ENCODE measurements around the gene EQTN.

EQTN gene

GRCh38 chr9:27311184-27311583 lies 14.2 kb upstream of the EQTN start:
- no peak overlapping the region for H3K23ac ChIP-seq (ENCODE audit: low read length in 2 of 2)
- H2AFZ ChIP-seq (ENCODE audit: low read depth, low read length) = no peak overlapping the region
- H3K36me3 ChIP-seq (ENCODE audit: control insufficient read depth in 1 of 2, insufficient read depth in 2 of 2, low read depth in 1 of 2, low read length in 2 of 2) = no peaks in the 10 kb centered on the region
- 97% methylated on average over 2 of the region's 2 CpGs for WGBS
- H3K9ac ChIP-seq (ENCODE audit: low read length) = no peak overlapping the region
- H3K9me3 ChIP-seq (ENCODE audit: control insufficient read depth, low read length) = no peaks in the 10 kb centered on the region
- H3K27me3 ChIP-seq (ENCODE audit: control insufficient read depth in 1 of 2, insufficient read depth in 1 of 2, low read length in 2 of 2) = no peaks in the 10 kb centered on the region
- no peak overlapping the region for H4K91ac ChIP-seq (ENCODE audit: low read length)
- no peaks in the 10 kb centered on the region for H3K4me1 ChIP-seq (ENCODE audit: control insufficient read depth, insufficient read depth, low read depth, low read length)
- H3K27ac ChIP-seq (ENCODE audit: low read length, poor library complexity, severe bottlenecking) = no peak overlapping the region
- no peak overlapping the region for H3K4me3 ChIP-seq (ENCODE audit: insufficient read depth in 1 of 2, low read depth in 1 of 2, low read length in 2 of 2)
- H3K14ac ChIP-seq (ENCODE audit: low read length in 2 of 2) = no peak overlapping the region
- H3K4me2 ChIP-seq (ENCODE audit: low read length, poor library complexity, severe bottlenecking) = no peak overlapping the region
- H2BK120ac ChIP-seq (ENCODE audit: low read depth, low read length) = no peak overlapping the region
- no peak overlapping the region for H3K4ac ChIP-seq (ENCODE audit: low read depth in 1 of 2, low read length in 2 of 2)
- H3K18ac ChIP-seq (ENCODE audit: low read depth in 1 of 2, low read length in 2 of 2) = no peak overlapping the region
- H2AK5ac ChIP-seq (ENCODE audit: low read length, severe bottlenecking) = no peak overlapping the region
- no peak overlapping the region for H2BK5ac ChIP-seq (ENCODE audit: low read depth, low read length, poor library complexity, severe bottlenecking)
- no peak for DNase-seq
- no peaks in the 10 kb centered on the region for H3K79me1 ChIP-seq (replicated peaks; ENCODE audit: low read length, poor library complexity, severe bottlenecking)
- H4K8ac ChIP-seq (ENCODE audit: low read length) = no peak overlapping the region
- H2BK12ac ChIP-seq (ENCODE audit: low read length in 2 of 2) = no peak overlapping the region
- no peak overlapping the region for H2BK15ac ChIP-seq (ENCODE audit: low read depth, poor library complexity, severe bottlenecking)

- Histone ChIP-seq H4K8ac (ENCODE audit: low read length) (no peak overlapping the region), H3K27ac (ENCODE audit: low read length, poor library complexity, severe bottlenecking) (no peak overlapping the region), H2AK5ac (ENCODE audit: low read length, severe bottlenecking) (no peak overlapping the region), H3K14ac (ENCODE audit: low read length in 2 of 2) (no peak overlapping the region), H3K4me3 (ENCODE audit: insufficient read depth in 1 of 2, low read depth in 1 of 2, low read length in 2 of 2) (no peak overlapping the region), H3K4me2 (ENCODE audit: low read length, poor library complexity, severe bottlenecking) (no peak overlapping the region), H2BK5ac (ENCODE audit: low read depth, low read length, poor library complexity, severe bottlenecking) (no peak overlapping the region), H4K91ac (ENCODE audit: low read length) (no peak overlapping the region), H3K23ac (ENCODE audit: low read length in 2 of 2) (no peak overlapping the region), H3K36me3 (ENCODE audit: control insufficient read depth in 1 of 2, insufficient read depth in 2 of 2, low read depth in 1 of 2, low read length in 2 of 2) (no peaks in the 10 kb centered on the region), H3K27me3 (ENCODE audit: control insufficient read depth in 1 of 2, insufficient read depth in 1 of 2, low read length in 2 of 2) (peaks cover 0 to under 1% of the 10 kb centered on the region in 2 experiments), H3K4me1 (ENCODE audit: control insufficient read depth, insufficient read depth, low read depth, low read length) (no peaks in the 10 kb centered on the region), H3K9me3 (ENCODE audit: control insufficient read depth, low read length) (peaks cover 3% of the 10 kb centered on the region), H3K4ac (ENCODE audit: low read depth in 1 of 2, low read length in 2 of 2) (no peak overlapping the region), H2AFZ (ENCODE audit: low read depth, low read length) (no peak overlapping the region), H3K18ac (ENCODE audit: low read depth in 1 of 2, low read length in 2 of 2) (no peak overlapping the region), H2BK120ac (ENCODE audit: low read depth, low read length) (no peak overlapping the region), H3K79me1 (replicated peaks; ENCODE audit: low read length, poor library complexity, severe bottlenecking) (no peaks in the 10 kb centered on the region), H2BK15ac (ENCODE audit: low read depth, poor library complexity, severe bottlenecking) (no peak overlapping the region), H2BK12ac (ENCODE audit: low read length in 2 of 2) (no peak overlapping the region), H3K9ac (ENCODE audit: low read length) (no peak overlapping the region)
- no peak for DNase-seq
- 79% methylated on average over 1 of the region's 2 CpGs for WGBS
Observed at GRCh38 chr9:27310582-27310981, 13.6 kb upstream of the EQTN start.

DNA sequence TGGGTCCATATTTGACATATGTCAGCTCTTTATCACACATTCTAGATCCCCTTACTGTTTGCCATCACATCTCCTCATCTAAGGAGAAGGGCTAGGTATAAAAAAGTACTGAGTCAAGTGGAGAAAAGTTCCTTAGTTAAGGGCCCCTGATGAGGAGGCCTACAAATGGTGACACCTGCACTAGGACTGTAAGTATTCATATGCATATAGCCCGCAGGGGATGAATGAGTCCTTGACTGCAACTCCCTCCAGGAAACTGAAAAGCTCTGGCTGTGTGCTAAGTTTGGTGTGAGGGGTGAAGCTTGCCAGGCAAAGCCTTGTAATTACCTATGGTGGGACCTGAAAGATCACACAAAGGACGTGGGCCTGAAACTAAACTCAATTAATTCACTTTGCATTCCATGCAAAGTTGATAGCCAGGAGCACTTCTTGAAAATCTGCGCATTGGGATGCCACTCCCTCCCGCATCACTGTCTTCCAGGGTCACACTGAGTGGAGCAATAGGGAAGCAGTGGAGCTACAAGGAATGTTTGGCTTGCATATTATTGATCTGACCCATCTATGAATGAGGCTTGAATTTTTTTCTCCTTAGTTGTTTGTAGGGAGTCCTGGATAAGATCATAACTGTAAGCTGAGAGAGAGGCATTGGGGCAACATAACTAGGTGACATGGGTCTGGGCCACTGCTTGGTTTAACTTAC lies 11.9 kb upstream of the EQTN start:
- Histone ChIP-seq H3K79me1 (replicated peaks; ENCODE audit: low read length, poor library complexity, severe bottlenecking) (no peaks in the 10 kb centered on the region), H3K14ac (ENCODE audit: low read length in 2 of 2) (no peak overlapping the region), H3K9ac (ENCODE audit: low read length) (no peak overlapping the region), H3K27me3 (ENCODE audit: control insufficient read depth in 1 of 2, insufficient read depth in 1 of 2, low read length in 2 of 2) (peaks cover 0 to 4% of the 10 kb centered on the region in 2 experiments), H2AFZ (ENCODE audit: low read depth, low read length) (no peak overlapping the region), H3K4me3 (ENCODE audit: insufficient read depth in 1 of 2, low read depth in 1 of 2, low read length in 2 of 2) (no peak overlapping the region), H3K36me3 (ENCODE audit: control insufficient read depth in 1 of 2, insufficient read depth in 2 of 2, low read depth in 1 of 2, low read length in 2 of 2) (no peaks in the 10 kb centered on the region), H3K4me2 (ENCODE audit: low read length, poor library complexity, severe bottlenecking) (no peak overlapping the region), H2BK12ac (ENCODE audit: low read length in 2 of 2) (no peak overlapping the region), H4K91ac (ENCODE audit: low read length) (no peak overlapping the region), H2AK5ac (ENCODE audit: low read length, severe bottlenecking) (no peak overlapping the region), H3K27ac (ENCODE audit: low read length, poor library complexity, severe bottlenecking) (no peak overlapping the region), H3K4me1 (ENCODE audit: control insufficient read depth, insufficient read depth, low read depth, low read length) (no peaks in the 10 kb centered on the region), H3K4ac (ENCODE audit: low read depth in 1 of 2, low read length in 2 of 2) (no peak overlapping the region), H4K8ac (ENCODE audit: low read length) (no peak overlapping the region), H3K18ac (ENCODE audit: low read depth in 1 of 2, low read length in 2 of 2) (no peak overlapping the region), H3K9me3 (ENCODE audit: control insufficient read depth, low read length) (peaks cover 3% of the 10 kb centered on the region), H2BK120ac (ENCODE audit: low read depth, low read length) (no peak overlapping the region), H2BK5ac (ENCODE audit: low read depth, low read length, poor library complexity, severe bottlenecking) (no peak overlapping the region), H3K23ac (ENCODE audit: low read length in 2 of 2) (no peak overlapping the region), H2BK15ac (ENCODE audit: low read depth, poor library complexity, severe bottlenecking) (no peak overlapping the region)
- 59% methylated on average over 4 of the region's 4 CpGs for WGBS
- DNase-seq = no peak

DNA sequence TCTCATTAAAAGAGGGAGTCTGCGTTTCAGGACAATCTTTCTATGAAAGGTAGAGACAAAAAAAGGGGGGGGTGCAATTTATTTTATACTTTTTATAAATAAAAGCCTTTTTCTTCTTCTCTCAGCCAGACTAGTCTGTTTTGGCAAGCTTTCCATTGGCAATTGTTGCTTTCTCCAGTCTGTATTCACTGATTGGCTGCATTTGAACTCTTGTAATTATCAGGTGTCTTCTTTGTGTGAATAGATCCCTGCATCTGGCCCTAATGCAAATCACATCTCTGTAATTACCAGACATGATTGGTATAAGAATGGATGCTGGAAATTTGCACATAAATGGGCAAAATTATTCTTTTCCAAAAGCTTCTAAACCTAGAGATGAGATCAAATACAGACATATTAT lies 7.6 kb upstream of the EQTN start:
- no peak overlapping the region for H3K23ac ChIP-seq (ENCODE audit: low read length in 2 of 2)
- 100% methylated on average over 1 of the region's 1 CpG for WGBS
- H3K27me3 ChIP-seq (ENCODE audit: control insufficient read depth in 1 of 2, insufficient read depth in 1 of 2, low read length in 2 of 2) = peaks cover 0 to 4% of the 10 kb centered on the region in 2 experiments
- H2AFZ ChIP-seq (ENCODE audit: low read depth, low read length) = no peak overlapping the region
- no peak overlapping the region for H2BK12ac ChIP-seq (ENCODE audit: low read length in 2 of 2)
- H3K4me3 ChIP-seq (ENCODE audit: insufficient read depth in 1 of 2, low read depth in 1 of 2, low read length in 2 of 2) = no peak overlapping the region
- H3K4me2 ChIP-seq (ENCODE audit: low read length, poor library complexity, severe bottlenecking) = no peak overlapping the region
- H2BK15ac ChIP-seq (ENCODE audit: low read depth, poor library complexity, severe bottlenecking) = no peak overlapping the region
- no peak overlapping the region for H3K14ac ChIP-seq (ENCODE audit: low read length in 2 of 2)
- DNase-seq = no peak
- H2BK5ac ChIP-seq (ENCODE audit: low read depth, low read length, poor library complexity, severe bottlenecking) = no peak overlapping the region
- H4K8ac ChIP-seq (ENCODE audit: low read length) = no peak overlapping the region
- no peak overlapping the region for H3K27ac ChIP-seq (ENCODE audit: low read length, poor library complexity, severe bottlenecking)
- no peaks in the 10 kb centered on the region for H3K36me3 ChIP-seq (ENCODE audit: control insufficient read depth in 1 of 2, insufficient read depth in 2 of 2, low read depth in 1 of 2, low read length in 2 of 2)
- no peaks in the 10 kb centered on the region for H3K79me1 ChIP-seq (replicated peaks; ENCODE audit: low read length, poor library complexity, severe bottlenecking)
- no peak overlapping the region for H2BK120ac ChIP-seq (ENCODE audit: low read depth, low read length)
- H3K4me1 ChIP-seq (ENCODE audit: control insufficient read depth, insufficient read depth, low read depth, low read length) = peaks cover 2% of the 10 kb centered on the region
- no peak overlapping the region for H4K91ac ChIP-seq (ENCODE audit: low read length)
- no peak overlapping the region for H3K4ac ChIP-seq (ENCODE audit: low read depth in 1 of 2, low read length in 2 of 2)
- H2AK5ac ChIP-seq (ENCODE audit: low read length, severe bottlenecking) = no peak overlapping the region
- H3K9me3 ChIP-seq (ENCODE audit: control insufficient read depth, low read length) = peaks cover 3% of the 10 kb centered on the region
- no peak overlapping the region for H3K9ac ChIP-seq (ENCODE audit: low read length)
- no peak overlapping the region for H3K18ac ChIP-seq (ENCODE audit: low read depth in 1 of 2, low read length in 2 of 2)

All from mesenchymal stem cell (in vitro differentiated cells and primary cell).